Measurements from ENCODE around the gene COL16A1. TPM values are rescaled to one million over a fixed set of nuclear protein-coding genes. Genes with fewer than 3 reads are reported as not detected.

Gene COL16A1
- total and polyA plus RNA-seq, 2 of the 13 experiments (the other 11 are each of a cell fraction or from before 2014, with no cell fraction given) = 4.3 to 12.2 TPM

DNA sequence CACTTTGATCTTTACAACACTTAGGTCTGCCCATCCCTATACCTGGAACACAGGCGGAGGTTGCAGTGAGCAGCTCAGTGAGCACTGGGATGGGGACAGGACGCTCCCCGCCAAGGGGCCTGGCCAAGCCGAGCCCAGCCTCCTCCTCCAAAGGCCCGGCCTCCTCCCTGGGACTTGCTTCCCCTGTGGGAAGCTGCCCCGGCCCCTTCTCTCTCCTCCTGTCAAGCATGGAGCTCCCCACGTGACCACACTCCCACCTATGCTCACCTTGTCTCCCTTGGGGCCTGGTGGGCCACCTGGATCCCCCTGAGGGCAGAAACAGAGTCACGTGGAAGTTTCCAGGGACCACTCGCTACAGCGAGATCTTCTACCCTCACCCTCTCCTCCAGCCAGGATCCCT lies 12.9 kb downstream of the COL16A1 start:
- in situ Hi-C loops (cut with HindIII; ENCODE audit: extremely low pct_ligation_motif_present, low pct_unique_long_range_greater_than_20kb) (no loop called here), intact Hi-C loops (cut with micrococcal nuclease; ENCODE audit: unreplicated experiment) (no loop called here)
- no peak overlapping the region for H3K4me2 ChIP-seq (ENCODE audit: low read depth, low read length)
- DNase-seq (ENCODE audit: low spot score) (no peak), FAIRE-seq (no peak), ATAC-seq (no peak)
- WGBS (ENCODE audit: low lambda C conversion rate) = 88% methylated on average over 6 of the region's 10 CpGs
- no TSS peak for BruUV-seq (replicated peaks)
- no peak overlapping the region for H3K27ac ChIP-seq (ENCODE audit: extremely low read length, insufficient read depth, low read length)
- ChIA-PET CTCF (ENCODE audit: low intra/inter-chr PET ratio, low total read pairs) (no interaction called here), POLR2A (interaction anchor here (2.6 kb wide), 1 partner anchor 14 kb away, joined by 9 read pairs; the partner anchor contains the start of gene COL16A1)
- no peaks in the 10 kb centered on the region for H3K79me2 ChIP-seq (ENCODE audit: insufficient read depth, low read length)
- H3K9ac ChIP-seq (ENCODE audit: insufficient read depth, low read depth, low read length) = no peak overlapping the region
- no peaks in the 10 kb centered on the region for H3K4me1 ChIP-seq (ENCODE audit: insufficient read depth, low read length)
- H3K36me3 ChIP-seq (replicated peaks in 1 of 2; ENCODE audit: control insufficient read depth in 1 of 2, insufficient read depth in 2 of 2, low read length in 2 of 2) = no peaks in the 10 kb centered on the region
- no peaks in the 10 kb centered on the region for H3K9me3 ChIP-seq (ENCODE audit: low read length)
- no peak overlapping the region for H2AFZ ChIP-seq (ENCODE audit: low read length)
- H3K4me3 ChIP-seq (replicated peaks in 1 of 3; ENCODE audit: insufficient read depth in 1 of 3, low read depth in 2 of 3, low read length in 3 of 3) = no peak overlapping the region
- H3K27me3 ChIP-seq (ENCODE audit: control insufficient read depth in 1 of 2, insufficient read depth in 2 of 2, low read length in 2 of 2) = no peaks in the 10 kb centered on the region
- no peaks in the 10 kb centered on the region for H4K20me1 ChIP-seq (ENCODE audit: insufficient read depth, low read length)
- TF ChIP-seq AGO1 (IDR thresholded peaks at IDR 0.05; ENCODE audit: low read depth, low read length, poor library complexity, severe bottlenecking) (no peak), FOXM1 (CRISPR knock-in tag; IDR thresholded peaks at IDR 0.05) (no peak), ZFP36 (IDR thresholded peaks at IDR 0.05; ENCODE audit: borderline replicate concordance, low read depth, low read length, partially characterized antibody) (no peak), YY1 (IDR thresholded peaks at IDR 0.05; ENCODE audit: insufficient read depth, insufficient replicate concordance, low read depth, low read length) (no peak), MIER3 (CRISPR knock-in tag; IDR thresholded peaks at IDR 0.05; ENCODE audit: borderline replicate concordance) (no peak), FLYWCH1 (CRISPR knock-in tag; IDR thresholded peaks at IDR 0.05) (no peak), ZNF792 (CRISPR knock-in tag; IDR thresholded peaks at IDR 0.05) (no peak), KDM5B (CRISPR knock-in tag; IDR thresholded peaks at IDR 0.05; ENCODE audit: borderline replicate concordance) (no peak), ISL2 (CRISPR knock-in tag; IDR thresholded peaks at IDR 0.05) (no peak), ZNF350 (CRISPR knock-in tag; IDR thresholded peaks at IDR 0.05; ENCODE audit: borderline replicate concordance, low read depth) (no peak), ZFAT (CRISPR knock-in tag; conservative IDR thresholded peaks at IDR 0.05) (no peak), ZNF83 (CRISPR knock-in tag; IDR thresholded peaks at IDR 0.05; ENCODE audit: borderline replicate concordance) (no peak), TP53 (CRISPR knock-in tag; conservative IDR thresholded peaks at IDR 0.05) (no peak), RCOR2 (CRISPR knock-in tag; IDR thresholded peaks at IDR 0.05) (no peak), ZNF761 (CRISPR knock-in tag; conservative IDR thresholded peaks at IDR 0.05) (no peak)
- TF ChIP-seq, protein P1, sequence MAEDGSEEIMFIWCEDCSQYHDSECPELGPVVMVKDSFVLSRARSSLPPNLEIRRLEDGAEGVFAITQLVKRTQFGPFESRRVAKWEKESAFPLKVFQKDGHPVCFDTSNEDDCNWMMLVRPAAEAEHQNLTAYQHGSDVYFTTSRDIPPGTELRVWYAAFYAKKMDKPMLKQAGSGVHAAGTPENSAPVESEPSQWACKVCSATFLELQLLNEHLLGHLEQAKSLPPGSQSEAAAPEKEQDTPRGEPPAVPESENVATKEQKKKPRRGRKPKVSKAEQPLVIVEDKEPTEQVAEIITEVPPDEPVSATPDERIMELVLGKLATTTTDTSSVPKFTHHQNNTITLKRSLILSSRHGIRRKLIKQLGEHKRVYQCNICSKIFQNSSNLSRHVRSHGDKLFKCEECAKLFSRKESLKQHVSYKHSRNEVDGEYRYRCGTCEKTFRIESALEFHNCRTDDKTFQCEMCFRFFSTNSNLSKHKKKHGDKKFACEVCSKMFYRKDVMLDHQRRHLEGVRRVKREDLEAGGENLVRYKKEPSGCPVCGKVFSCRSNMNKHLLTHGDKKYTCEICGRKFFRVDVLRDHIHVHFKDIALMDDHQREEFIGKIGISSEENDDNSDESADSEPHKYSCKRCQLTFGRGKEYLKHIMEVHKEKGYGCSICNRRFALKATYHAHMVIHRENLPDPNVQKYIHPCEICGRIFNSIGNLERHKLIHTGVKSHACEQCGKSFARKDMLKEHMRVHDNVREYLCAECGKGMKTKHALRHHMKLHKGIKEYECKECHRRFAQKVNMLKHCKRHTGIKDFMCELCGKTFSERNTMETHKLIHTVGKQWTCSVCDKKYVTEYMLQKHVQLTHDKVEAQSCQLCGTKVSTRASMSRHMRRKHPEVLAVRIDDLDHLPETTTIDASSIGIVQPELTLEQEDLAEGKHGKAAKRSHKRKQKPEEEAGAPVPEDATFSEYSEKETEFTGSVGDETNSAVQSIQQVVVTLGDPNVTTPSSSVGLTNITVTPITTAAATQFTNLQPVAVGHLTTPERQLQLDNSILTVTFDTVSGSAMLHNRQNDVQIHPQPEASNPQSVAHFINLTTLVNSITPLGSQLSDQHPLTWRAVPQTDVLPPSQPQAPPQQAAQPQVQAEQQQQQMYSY (CRISPR knock-in tag; IDR thresholded peaks at IDR 0.05) = no peak
- TF ChIP-seq, protein P2, sequence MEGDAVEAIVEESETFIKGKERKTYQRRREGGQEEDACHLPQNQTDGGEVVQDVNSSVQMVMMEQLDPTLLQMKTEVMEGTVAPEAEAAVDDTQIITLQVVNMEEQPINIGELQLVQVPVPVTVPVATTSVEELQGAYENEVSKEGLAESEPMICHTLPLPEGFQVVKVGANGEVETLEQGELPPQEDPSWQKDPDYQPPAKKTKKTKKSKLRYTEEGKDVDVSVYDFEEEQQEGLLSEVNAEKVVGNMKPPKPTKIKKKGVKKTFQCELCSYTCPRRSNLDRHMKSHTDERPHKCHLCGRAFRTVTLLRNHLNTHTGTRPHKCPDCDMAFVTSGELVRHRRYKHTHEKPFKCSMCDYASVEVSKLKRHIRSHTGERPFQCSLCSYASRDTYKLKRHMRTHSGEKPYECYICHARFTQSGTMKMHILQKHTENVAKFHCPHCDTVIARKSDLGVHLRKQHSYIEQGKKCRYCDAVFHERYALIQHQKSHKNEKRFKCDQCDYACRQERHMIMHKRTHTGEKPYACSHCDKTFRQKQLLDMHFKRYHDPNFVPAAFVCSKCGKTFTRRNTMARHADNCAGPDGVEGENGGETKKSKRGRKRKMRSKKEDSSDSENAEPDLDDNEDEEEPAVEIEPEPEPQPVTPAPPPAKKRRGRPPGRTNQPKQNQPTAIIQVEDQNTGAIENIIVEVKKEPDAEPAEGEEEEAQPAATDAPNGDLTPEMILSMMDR (CRISPR knock-in tag; IDR thresholded peaks at IDR 0.05) = no peak
